ENCODE data around the gene TPRN. TPM values are rescaled to one million over a fixed set of nuclear protein-coding genes. Genes with fewer than 3 reads are reported as not detected.
A peak's percentile ranks its signal among the peaks of the same experiment; 100 is the strongest.

Gene TPRN
- total RNA-seq, 1 donor from 2014 or later = 16.0 TPM

GRCh38 chr9:137198051-137198901, 2.3 kb downstream of the TPRN start:
- H3K79me2 ChIP-seq (ENCODE audit: insufficient read depth, low read length) = peaks cover 59% of the 10 kb centered on the region
- FAIRE-seq = no peak
- H3K4me1 Mint-ChIP-seq (ENCODE audit: low read depth, unreplicated experiment) = peaks cover 12% of the 10 kb centered on the region
- H3K27ac ChIP-seq (ENCODE audit: low read depth, low read length) = no peak overlapping the region
- no peak overlapping the region for H3K27ac Mint-ChIP-seq (ENCODE audit: unreplicated experiment)
- no peak for TF ChIP-seq CTCF (IDR thresholded peaks at IDR 0.05; ENCODE audit: insufficient read depth, low read depth, low read length)
- TF ChIP-seq EZH2 (IDR thresholded peaks at IDR 0.05; ENCODE audit: insufficient read depth, low read length) = no peak
- H3K9me3 Mint-ChIP-seq (ENCODE audit: unreplicated experiment) = no peaks in the 10 kb centered on the region
- peak overlapping the region; percentile 6 for H3K9ac ChIP-seq (ENCODE audit: low read length)
- H3K4me3 Mint-ChIP-seq (ENCODE audit: unreplicated experiment) = peak overlapping the region; percentile 71
- no peak for DNase-seq (ENCODE audit: low read depth)
- H2AFZ ChIP-seq (ENCODE audit: low read depth, low read length) = no peak overlapping the region
- H3K27me3 Mint-ChIP-seq (ENCODE audit: low read depth, unreplicated experiment) = no peaks in the 10 kb centered on the region
- peaks cover 59% of the 10 kb centered on the region for H4K20me1 ChIP-seq (ENCODE audit: insufficient read depth, low read length)
- H3K9me3 ChIP-seq (ENCODE audit: insufficient read depth, low read depth, low read length) = no peaks in the 10 kb centered on the region
- H3K4me3 ChIP-seq (ENCODE audit: insufficient read depth, low read depth, low read length) = peak overlapping the region; percentile 10
- no peaks in the 10 kb centered on the region for H3K27me3 ChIP-seq (ENCODE audit: insufficient read depth, low read length)
- peak overlapping the region; percentile 89 for H3K4me2 ChIP-seq (ENCODE audit: low read length)
- H3K36me3 Mint-ChIP-seq (ENCODE audit: low read depth, unreplicated experiment) = no peaks in the 10 kb centered on the region
- peaks cover 18% of the 10 kb centered on the region for H3K4me1 ChIP-seq (ENCODE audit: insufficient read depth, low read length)
- H3K36me3 ChIP-seq (ENCODE audit: insufficient read depth, low read length) = no peaks in the 10 kb centered on the region

- Histone ChIP-seq H3K27me3 (ENCODE audit: insufficient read depth, low read length) (no peaks in the 10 kb centered on the region), H3K9ac (ENCODE audit: low read length) (no peak overlapping the region), H3K36me3 (ENCODE audit: insufficient read depth, low read length) (no peaks in the 10 kb centered on the region), H3K4me1 (ENCODE audit: insufficient read depth, low read length) (peaks cover 18% of the 10 kb centered on the region), H4K20me1 (ENCODE audit: insufficient read depth, low read length) (peaks cover 81% of the 10 kb centered on the region), H3K79me2 (ENCODE audit: insufficient read depth, low read length) (peaks cover 68% of the 10 kb centered on the region), H3K4me3 (ENCODE audit: insufficient read depth, low read depth, low read length) (no peak overlapping the region), H3K4me2 (ENCODE audit: low read length) (no peak overlapping the region), H2AFZ (ENCODE audit: low read depth, low read length) (no peak overlapping the region), H3K27ac (ENCODE audit: low read depth, low read length) (no peak overlapping the region), H3K9me3 (ENCODE audit: insufficient read depth, low read depth, low read length) (no peaks in the 10 kb centered on the region)
- H3K4me1 Mint-ChIP-seq (ENCODE audit: low read depth, unreplicated experiment) = peaks cover 8% of the 10 kb centered on the region
- no peaks in the 10 kb centered on the region for H3K9me3 Mint-ChIP-seq (ENCODE audit: unreplicated experiment)
- no peak overlapping the region for H3K27ac Mint-ChIP-seq (ENCODE audit: unreplicated experiment)
- H3K4me3 Mint-ChIP-seq (ENCODE audit: unreplicated experiment) = peak overlapping the region; percentile 64
- no peaks in the 10 kb centered on the region for H3K27me3 Mint-ChIP-seq (ENCODE audit: low read depth, unreplicated experiment)
- TF ChIP-seq CTCF (IDR thresholded peaks at IDR 0.05; ENCODE audit: insufficient read depth, low read depth, low read length) (no peak), EZH2 (IDR thresholded peaks at IDR 0.05; ENCODE audit: insufficient read depth, low read length) (no peak)
- no peak for FAIRE-seq
- no peaks in the 10 kb centered on the region for H3K36me3 Mint-ChIP-seq (ENCODE audit: low read depth, unreplicated experiment)
- DNase-seq (ENCODE audit: low read depth) = no peak
Measured at GRCh38 chr9:137195525-137196220, 4.9 kb downstream of the TPRN start.
